ENCODE measurements around the gene MSRB3.
"Not testable (repeated sequence)": the region's sequence is repeated elsewhere in the genome, so short reads cannot be mapped to it uniquely, and the experiment has no call there.

MSRB3 gene

DNA sequence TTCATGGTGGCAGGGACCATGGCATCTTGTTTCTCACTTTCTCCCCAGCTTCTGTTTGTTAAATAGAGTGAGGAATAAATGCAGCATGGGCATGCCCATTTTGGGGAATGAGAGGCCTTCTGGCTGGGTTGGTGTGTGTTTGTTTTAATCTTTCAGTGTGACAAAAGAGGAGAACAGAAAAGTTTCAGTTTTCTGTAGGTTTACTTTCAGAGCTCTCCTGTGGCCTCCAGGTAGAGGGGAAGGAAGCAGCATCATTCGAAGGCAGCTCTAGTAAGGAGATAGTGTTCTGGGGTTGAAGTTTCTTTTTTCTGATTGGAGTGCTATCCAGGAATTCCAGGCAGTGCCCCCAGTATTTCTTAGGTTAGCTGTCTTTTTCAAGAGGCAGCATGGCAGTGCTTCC, 15.3 kb downstream of the MSRB3 start:
- no peak for DNase-seq

DNA sequence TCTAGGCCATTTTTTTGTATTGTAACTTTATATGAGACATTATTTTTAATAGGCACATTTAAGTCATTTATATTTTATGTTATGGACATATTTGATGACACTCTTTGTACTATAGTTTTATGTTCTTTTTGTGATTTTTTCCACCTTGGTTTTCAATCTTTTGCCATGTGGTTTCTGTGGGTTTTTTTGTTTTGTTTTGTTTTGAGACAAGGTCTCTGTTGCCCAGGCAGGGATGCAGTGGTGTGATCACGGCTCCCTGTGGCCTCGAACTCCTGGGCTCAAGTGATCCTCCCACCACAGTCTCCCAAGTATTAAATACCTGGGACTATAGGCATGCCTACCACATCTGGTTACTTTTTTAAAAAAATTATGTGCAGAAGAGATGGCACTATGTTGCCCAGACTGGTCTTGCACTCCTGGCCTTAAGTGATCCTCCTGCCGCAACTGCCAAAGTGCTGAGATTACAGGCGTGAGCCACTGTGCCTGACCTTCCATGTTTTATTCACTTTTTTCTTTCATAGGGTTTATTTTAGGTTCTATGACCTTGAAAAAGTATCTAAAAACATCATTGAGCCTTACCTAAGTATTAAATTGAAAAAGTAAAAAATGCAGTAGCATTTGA, 16.3 kb downstream of the MSRB3 start:
- DNase-seq, result no peak

DNA sequence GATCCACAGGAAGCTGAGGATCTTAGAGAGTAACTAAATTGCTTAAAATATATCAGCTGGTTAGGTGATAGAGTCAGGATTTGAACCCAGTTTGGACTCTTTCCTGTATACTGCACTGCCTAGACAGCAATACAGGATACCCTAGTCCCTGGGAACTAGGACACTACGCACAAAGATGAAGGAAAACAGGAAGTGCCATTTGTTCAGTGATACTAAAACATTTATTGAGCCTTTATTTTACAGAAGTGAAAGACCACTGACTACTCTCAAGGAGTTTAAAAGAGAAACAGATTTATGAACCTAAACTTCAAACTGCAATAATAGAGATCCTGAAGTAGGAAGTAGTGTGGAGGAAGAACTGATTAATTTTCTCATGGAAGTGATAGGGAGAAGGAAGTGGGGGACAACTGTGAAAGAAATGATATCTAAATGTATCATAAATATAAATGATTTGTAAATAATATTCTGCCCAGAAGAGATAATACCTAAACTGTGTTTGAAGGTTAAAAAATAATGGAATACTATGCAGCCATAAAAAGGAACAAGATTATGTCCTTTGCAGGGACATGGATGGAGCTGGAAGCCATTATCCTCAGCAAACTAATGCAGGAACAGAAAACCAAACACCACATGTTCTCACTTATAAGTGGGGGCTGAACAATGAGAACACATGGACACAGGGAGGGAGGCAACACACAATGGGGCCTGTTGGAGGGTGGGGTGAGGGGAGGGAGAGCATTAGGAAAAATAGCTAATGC, 18.2 kb downstream of the MSRB3 start:
- DNase-seq, result no peak

- DNase-seq, result no peak
These were observed 21.6 kb downstream of the MSRB3 start for GRCh38 chr12:65300097-65300496.

- no peak for DNase-seq
These were observed 22.3 kb downstream of the MSRB3 start for GRCh38 chr12:65300679-65301349.

GRCh38 chr12:65302891-65303290, 24.4 kb downstream of the MSRB3 start:
- DNase-seq, result no peak

- DNase-seq, result no peak
These were observed 27.0 kb downstream of the MSRB3 start for GRCh38 chr12:65305346-65305950.

- no peak for DNase-seq
These were observed 28.1 kb downstream of the MSRB3 start for GRCh38 chr12:65306366-65307168.

- no peak for DNase-seq
These were observed 28.7 kb downstream of the MSRB3 start for GRCh38 chr12:65307169-65307501.

DNA sequence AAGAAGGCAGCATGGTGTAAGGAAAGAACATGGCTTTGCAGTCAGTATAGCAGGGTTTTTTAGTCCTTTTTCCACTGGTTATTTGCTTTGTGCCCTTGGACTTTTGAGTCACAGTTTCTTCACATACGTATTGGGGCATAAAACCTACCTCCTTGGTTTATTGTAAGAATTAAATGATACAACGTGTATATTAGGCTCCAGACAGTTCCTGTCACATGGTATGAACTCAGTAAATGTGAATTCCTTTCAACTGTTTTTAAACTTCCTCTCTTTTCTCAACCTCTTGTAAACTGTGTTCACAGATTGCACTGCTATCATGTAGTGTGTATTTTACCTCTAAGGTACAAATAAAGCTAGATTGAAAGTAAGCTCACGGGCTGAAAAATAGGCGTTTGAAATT, 29.5 kb downstream of the MSRB3 start:
- no peak for DNase-seq

DNA sequence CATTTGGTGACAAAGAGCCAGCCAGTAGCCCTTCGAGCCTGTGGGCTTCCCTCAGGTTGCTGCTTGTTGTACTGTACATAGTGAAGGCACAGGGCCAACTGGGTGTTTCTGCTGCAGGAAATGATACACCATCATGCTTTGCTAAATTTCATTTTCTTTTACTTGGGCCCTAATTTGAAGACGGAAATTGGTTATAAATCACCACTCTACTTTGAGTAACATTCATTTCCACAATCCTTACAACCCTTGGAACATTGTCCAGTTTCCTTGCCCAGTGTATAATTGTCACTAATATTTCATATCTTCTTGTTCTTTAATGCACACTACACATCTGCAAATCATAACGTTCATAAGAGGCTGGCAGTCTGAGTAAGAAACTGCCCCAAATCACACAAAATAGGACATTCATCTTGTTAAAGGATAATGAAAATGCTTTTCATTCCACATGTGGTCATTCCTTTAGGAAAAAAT, 30.2 kb downstream of the MSRB3 start:
- DNase-seq, result no peak

GRCh38 chr12:65311260-65311659, 32.8 kb downstream of the MSRB3 start:
- DNase-seq, result no peak

DNA sequence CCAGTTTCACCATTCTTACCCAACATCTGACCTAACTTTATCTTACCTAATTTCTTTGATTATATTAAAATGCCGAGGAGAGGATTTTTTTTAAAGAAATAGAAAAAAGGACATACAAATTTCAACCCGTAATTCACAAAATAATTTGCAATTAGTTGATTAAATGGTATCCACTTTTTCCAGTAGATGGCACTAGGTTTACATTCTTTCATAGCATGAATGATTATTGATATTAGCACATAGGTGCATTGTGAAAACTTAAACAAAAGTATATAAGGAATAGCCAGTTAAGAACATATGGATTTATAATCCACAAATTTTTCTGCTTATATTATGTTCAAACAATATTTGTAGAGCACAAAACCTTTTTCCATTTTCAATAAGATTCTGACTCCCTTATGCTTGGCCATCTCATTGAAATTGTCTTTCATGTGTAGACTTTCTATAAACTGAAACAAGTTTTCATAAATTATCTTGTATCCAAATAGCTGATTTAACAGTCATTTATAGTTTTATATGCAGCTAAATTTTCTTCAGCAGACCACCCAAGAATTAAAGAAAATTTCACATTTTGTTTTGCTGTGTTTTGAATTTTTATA, 35.3 kb downstream of the MSRB3 start:
- DNase-seq, result no peak

GRCh38 chr12:65315238-65315637, 36.8 kb downstream of the MSRB3 start:
- not testable (repeated sequence) for DNase-seq

DNA sequence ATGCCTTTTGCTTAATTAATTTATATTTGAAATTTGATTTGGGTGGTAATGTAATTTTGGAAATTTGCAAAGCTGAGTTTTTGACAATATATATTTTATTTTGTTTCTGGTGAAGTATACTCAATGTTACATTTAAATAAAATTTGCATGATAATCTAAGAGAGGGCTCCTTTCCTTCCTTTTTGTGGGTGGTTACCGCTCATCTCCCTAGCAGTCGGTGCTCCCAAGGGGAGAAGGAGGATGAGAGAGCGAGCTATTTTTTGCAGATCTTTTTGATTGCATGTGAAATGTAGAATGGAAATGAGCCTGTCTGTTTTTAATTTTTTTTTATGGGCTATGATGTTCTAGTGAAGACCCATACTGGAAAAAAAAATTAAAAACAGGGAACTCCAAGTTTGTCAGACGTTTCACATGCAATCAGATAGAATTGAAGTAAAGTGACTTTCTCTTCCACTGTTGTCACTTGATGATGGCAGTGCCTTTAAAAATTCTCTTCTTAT, 39.8 kb downstream of the MSRB3 start:
- no peak for DNase-seq

- no peak for DNase-seq
These were observed 41.3 kb downstream of the MSRB3 start for GRCh38 chr12:65319688-65320200.

GRCh38 chr12:65323070-65323469, 44.6 kb downstream of the MSRB3 start:
- DNase-seq, result no peak

DNA sequence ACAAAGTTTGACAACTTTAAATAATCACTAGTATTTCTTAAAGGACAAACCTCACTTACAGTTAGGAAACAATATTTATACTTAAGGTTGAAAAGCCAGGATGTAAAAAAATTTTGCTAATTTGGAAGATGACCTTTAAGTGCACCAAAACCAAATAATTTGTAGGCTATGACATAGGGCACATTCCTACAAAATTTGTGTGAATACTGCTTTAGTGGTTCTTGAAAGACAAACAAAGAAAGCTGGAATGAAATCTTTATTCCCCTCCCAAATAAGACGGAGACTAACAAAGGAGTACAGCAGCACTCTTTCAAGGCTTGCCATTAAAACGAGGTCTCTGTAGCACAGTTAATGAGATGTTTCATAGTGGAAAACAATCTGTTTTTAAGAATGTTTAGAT, 45.6 kb downstream of the MSRB3 start:
- no peak for DNase-seq

DNA sequence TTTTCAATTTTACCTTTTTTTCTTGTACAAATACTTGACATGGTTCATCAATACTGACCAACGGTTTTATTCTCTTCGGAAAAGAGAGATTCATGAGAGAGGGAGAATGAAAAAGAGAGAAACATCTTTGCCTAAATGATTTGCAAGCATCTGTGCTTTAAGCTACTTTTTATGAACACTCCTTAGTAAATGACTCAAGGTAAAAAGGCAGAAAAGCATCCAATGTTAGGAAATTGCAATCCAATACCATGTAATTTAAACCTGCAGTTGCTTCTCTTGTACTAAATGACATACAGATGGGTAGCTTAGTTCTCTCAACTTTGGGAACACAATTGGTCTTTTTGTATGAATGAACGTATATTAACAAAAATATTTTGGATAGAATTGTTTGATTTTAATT, 46.1 kb downstream of the MSRB3 start:
- DNase-seq, result no peak

- DNase-seq, result no peak
These were observed 46.7 kb downstream of the MSRB3 start for GRCh38 chr12:65325183-65325582.

DNA sequence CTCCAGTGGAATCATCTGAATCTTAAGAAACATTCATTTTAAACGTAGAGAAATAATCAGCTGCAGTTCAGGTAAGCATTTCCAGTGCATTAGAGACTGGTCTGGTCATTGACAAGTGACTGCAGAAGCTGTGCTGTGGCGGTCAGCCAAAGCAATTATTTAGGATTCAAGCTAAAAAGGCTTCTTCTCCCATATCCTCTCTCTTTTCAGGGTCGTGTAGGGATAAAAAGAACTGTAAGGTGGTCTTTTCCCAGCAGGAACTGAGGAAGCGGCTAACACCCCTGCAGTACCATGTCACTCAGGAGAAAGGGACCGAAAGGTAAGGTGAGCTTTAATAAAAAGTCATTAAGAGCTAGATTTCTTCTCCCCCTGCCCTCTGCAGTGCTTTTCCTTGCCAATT, 48.1 kb downstream of the MSRB3 start:
- DNase-seq, result no peak
